Progenitor cell of endocrine pancreas (in vitro differentiated cells): ENCODE data around the gene LLGL2. TPM values are rescaled to one million over a fixed set of nuclear protein-coding genes. Genes with fewer than 3 reads are reported as not detected.
A peak's percentile ranks its signal among the peaks of the same experiment; 100 is the strongest.

Experiments used
- DNase-seq: peaks from one replicate; pipeline ENCODE4 v3.0.0; 2021; ENCODE audit warnings: low spot score; ENCODE audit not compliant: unreplicated experiment
- H3K27ac Mint-ChIP-seq: 2 replicates; pipeline ENCODE4 v1.8.0; 2021; ENCODE audit warnings: mild to moderate bottlenecking, moderate library complexity, mixed read lengths
- H3K27me3 Mint-ChIP-seq: 2 replicates; pipeline ENCODE4 v1.8.0; 2021; ENCODE audit warnings: mixed read lengths
- H3K36me3 Mint-ChIP-seq: 2 replicates; pipeline ENCODE4 v1.8.0; 2022; ENCODE audit warnings: mixed read lengths; ENCODE audit not compliant: insufficient read depth
- H3K4me1 Mint-ChIP-seq: 2 replicates; pipeline ENCODE4 v1.8.0; 2021; ENCODE audit warnings: low read depth, mixed read lengths
- H3K4me3 Mint-ChIP-seq: 2 replicates; pipeline ENCODE4 v1.8.0; 2021; ENCODE audit warnings: low read depth, mild to moderate bottlenecking, moderate library complexity, mixed read lengths
- H3K9me3 Mint-ChIP-seq: 2 replicates; pipeline ENCODE4 v1.8.0; 2021; ENCODE audit warnings: low read depth, mixed read lengths
- CTCF ChIP-seq: fragments of 200-600 bp; sonication (generic); IDR thresholded peaks from one replicate; pipeline ENCODE4 v1.5.0; 2021; ENCODE audit warnings: antibody characterized with exemption, mild to moderate bottlenecking; ENCODE audit not compliant: unreplicated experiment
- total RNA-seq: library from RNA; stranded (reverse); gene quantifications from 2 replicates; pipeline ENCODE4 v1.2.1, GENCODE V29; 2021

LLGL2 gene
- total RNA-seq, 1 donor from 2014 or later, result 235 TPM

- H3K27me3 Mint-ChIP-seq, result no peaks in the 10 kb centered on the region
- no peaks in the 10 kb centered on the region for H3K4me1 Mint-ChIP-seq
- no peak for DNase-seq
- H3K4me3 Mint-ChIP-seq, result no peak overlapping the region
- no peak overlapping the region for H3K27ac Mint-ChIP-seq
- H3K9me3 Mint-ChIP-seq, result no peaks in the 10 kb centered on the region
- no peak for TF ChIP-seq CTCF
- H3K36me3 Mint-ChIP-seq, result peaks cover 9% of the 10 kb centered on the region
These were observed 46.4 kb downstream of the LLGL2 start for GRCh38 chr17:75571885-75572215.

GRCh38 chr17:75572713-75573539 is 47.4 kb downstream of the LLGL2 start:
- Mint-ChIP-seq H3K27ac (peak overlapping the region; percentile 59), H3K36me3 (peaks cover 9% of the 10 kb centered on the region), H3K4me3 (no peak overlapping the region), H3K9me3 (no peaks in the 10 kb centered on the region), H3K27me3 (no peaks in the 10 kb centered on the region), H3K4me1 (no peaks in the 10 kb centered on the region)
- no peak for DNase-seq
- no peak for TF ChIP-seq CTCF

- H3K4me3 Mint-ChIP-seq, result no peak overlapping the region
- H3K36me3 Mint-ChIP-seq, result peaks cover 9% of the 10 kb centered on the region
- no peaks in the 10 kb centered on the region for H3K27me3 Mint-ChIP-seq
- no peak for TF ChIP-seq CTCF
- no peaks in the 10 kb centered on the region for H3K9me3 Mint-ChIP-seq
- no peak overlapping the region for H3K27ac Mint-ChIP-seq
- no peak for DNase-seq
- H3K4me1 Mint-ChIP-seq, result peaks cover under 1% of the 10 kb centered on the region
These were observed 48.1 kb downstream of the LLGL2 start for GRCh38 chr17:75573540-75573957.

GRCh38 chr17:75573994-75574393 is 48.5 kb downstream of the LLGL2 start:
- no peak for TF ChIP-seq CTCF
- peak overlapping the region; percentile 64 for H3K27ac Mint-ChIP-seq
- H3K27me3 Mint-ChIP-seq, result no peaks in the 10 kb centered on the region
- H3K4me3 Mint-ChIP-seq, result no peak overlapping the region
- peaks cover 10% of the 10 kb centered on the region for H3K36me3 Mint-ChIP-seq
- H3K4me1 Mint-ChIP-seq, result peaks cover 3% of the 10 kb centered on the region
- no peak for DNase-seq
- no peaks in the 10 kb centered on the region for H3K9me3 Mint-ChIP-seq

GRCh38 chr17:75574404-75575036 is 49.0 kb downstream of the LLGL2 start:
- H3K27ac Mint-ChIP-seq, result no peak overlapping the region
- TF ChIP-seq CTCF, result no peak
- no peaks in the 10 kb centered on the region for H3K27me3 Mint-ChIP-seq

More at GRCh38 chr17:75574404-75575036, 49.0 kb downstream of the LLGL2 start:
- Mint-ChIP-seq H3K4me1 (peaks cover 3% of the 10 kb centered on the region), H3K36me3 (peaks cover 10% of the 10 kb centered on the region), H3K9me3 (no peaks in the 10 kb centered on the region), H3K4me3 (no peak overlapping the region)
- no peak for DNase-seq
